HG02678 (cell line): ENCODE results near the gene TRIM50.
"Not testable (repeated sequence)": the region's sequence is repeated elsewhere in the genome, so short reads cannot be mapped to it uniquely, and the experiment has no call there.

Experiments used
- ATAC-seq: cut with Tn5 transposase; IDR thresholded peaks from one replicate; pipeline ENCODE4 v1.9.1; 2021; ENCODE audit warnings: mild to moderate bottlenecking, moderate library complexity; ENCODE audit not compliant: unreplicated experiment

TRIM50 gene

GRCh38 chr7:73327922-73328321 is at the start of gene TRIM50, which contains the start of gene FKBP6:
Gene TRIM50 (minus strand): TSS chr7:73328082. CDS start chr7:73324787, 3,295 bp downstream.
Gene FKBP6 (plus strand): TSS chr7:73328161. CDS start chr7:73328429, 268 bp downstream.
- not testable (repeated sequence) for ATAC-seq

GRCh38 chr7:73376671-73377412 is 49.0 kb upstream of the TRIM50 start:
- no peak for ATAC-seq

GRCh38 chr7:73376262-73376661 is 48.4 kb upstream of the TRIM50 start:
- not testable (repeated sequence) for ATAC-seq

GRCh38 chr7:73373741-73374140 is 45.9 kb upstream of the TRIM50 start:
- ATAC-seq, result no peak

- ATAC-seq, result no peak
Observed at GRCh38 chr7:73369622-73370021, 41.7 kb upstream of the TRIM50 start.

GRCh38 chr7:73369009-73369408 is 41.1 kb upstream of the TRIM50 start:
- ATAC-seq, result no peak

- no peak for ATAC-seq
Observed at GRCh38 chr7:73366990-73367389, 39.1 kb upstream of the TRIM50 start.

GRCh38 chr7:73366127-73366526 is 38.2 kb upstream of the TRIM50 start:
- ATAC-seq, result no peak

GRCh38 chr7:73364006-73364728 is 36.3 kb upstream of the TRIM50 start:
- no peak for ATAC-seq

- ATAC-seq, result no peak
Observed at GRCh38 chr7:73363225-73364005, 35.5 kb upstream of the TRIM50 start.

GRCh38 chr7:73360590-73360989 is 32.7 kb upstream of the TRIM50 start:
- ATAC-seq, result not testable (repeated sequence)

- ATAC-seq, result no peak
Observed at GRCh38 chr7:73359746-73360375, 32.0 kb upstream of the TRIM50 start.

GRCh38 chr7:73359306-73359705 is 31.4 kb upstream of the TRIM50 start:
- ATAC-seq, result no peak

- ATAC-seq, result no peak
Observed at GRCh38 chr7:73358590-73359275, 30.9 kb upstream of the TRIM50 start.

- no peak for ATAC-seq
Observed at GRCh38 chr7:73356159-73356558, 28.3 kb upstream of the TRIM50 start.

GRCh38 chr7:73354821-73355220 is 26.9 kb upstream of the TRIM50 start:
- ATAC-seq, result no peak

GRCh38 chr7:73354196-73354595 is 26.3 kb upstream of the TRIM50 start:
- ATAC-seq, result no peak

GRCh38 chr7:73353243-73353642 is 25.4 kb upstream of the TRIM50 start:
- ATAC-seq, result no peak

GRCh38 chr7:73352784-73353183 is 24.9 kb upstream of the TRIM50 start:
- no peak for ATAC-seq

GRCh38 chr7:73351447-73352167 is 23.7 kb upstream of the TRIM50 start:
- ATAC-seq, result no peak
